ENCODE measurements around the gene UXS1. TPM values are rescaled to one million over a fixed set of nuclear protein-coding genes. Genes with fewer than 3 reads are reported as not detected.

UXS1 gene
- total RNA-seq, 2 experiments from 2014 or later: 47.4 to 47.8 TPM

DNA sequence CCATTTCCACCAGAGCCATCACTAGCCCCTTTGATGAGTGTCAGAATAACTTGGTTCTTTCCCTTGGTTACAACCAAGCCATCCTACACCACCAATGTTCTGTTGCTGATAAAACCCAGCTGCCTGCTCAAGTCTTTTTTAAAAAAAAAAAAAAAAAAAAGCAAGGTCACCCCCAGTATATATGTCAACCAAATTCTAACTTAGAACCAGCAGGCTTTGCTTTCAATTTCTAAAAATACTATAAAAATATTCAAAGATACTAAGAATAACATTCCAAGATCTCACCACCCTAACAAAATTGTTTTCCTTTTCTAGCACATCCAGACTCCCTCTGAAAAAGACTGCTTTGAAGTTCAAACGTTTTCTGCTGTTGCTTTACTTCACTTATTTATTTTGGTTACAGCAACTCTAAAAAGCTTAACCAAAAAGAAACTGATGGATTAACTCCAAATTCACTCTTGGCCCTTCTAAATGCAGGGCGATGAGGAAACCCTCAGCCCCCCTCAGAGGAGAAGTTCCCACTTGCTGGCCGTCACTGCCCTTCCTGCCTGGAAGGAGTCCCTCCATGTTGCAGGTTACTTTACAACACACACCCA, 10.9 kb downstream of the UXS1 start:
- ChIA-PET POLR2A (interaction anchor here (1.0 to 2.0 kb wide), 2 partner anchors 10 to 16 kb away, joined by 3 to 7 read pairs; no protein-coding TSS in a partner anchor), CTCF (interaction anchor here (0.8 to 1.0 kb wide), 4 partner anchors 10 to 16 kb away, joined by 3 to 4 read pairs (median 3); no protein-coding TSS in a partner anchor)
- DNase-seq: no peak
- Mint-ChIP-seq H3K27me3 (no peaks in the 10 kb centered on the region), H3K9me3 (no peaks in the 10 kb centered on the region), H3K36me3 (ENCODE audit: low read depth) (peaks cover 23% of the 10 kb centered on the region), H3K27ac (no peak overlapping the region), H3K4me3 (no peak overlapping the region), H3K4me1 (ENCODE audit: low read depth) (peaks cover 69% of the 10 kb centered on the region)
- intact Hi-C loops (cut with micrococcal nuclease): no loop called here
- TF ChIP-seq, protein P1, sequence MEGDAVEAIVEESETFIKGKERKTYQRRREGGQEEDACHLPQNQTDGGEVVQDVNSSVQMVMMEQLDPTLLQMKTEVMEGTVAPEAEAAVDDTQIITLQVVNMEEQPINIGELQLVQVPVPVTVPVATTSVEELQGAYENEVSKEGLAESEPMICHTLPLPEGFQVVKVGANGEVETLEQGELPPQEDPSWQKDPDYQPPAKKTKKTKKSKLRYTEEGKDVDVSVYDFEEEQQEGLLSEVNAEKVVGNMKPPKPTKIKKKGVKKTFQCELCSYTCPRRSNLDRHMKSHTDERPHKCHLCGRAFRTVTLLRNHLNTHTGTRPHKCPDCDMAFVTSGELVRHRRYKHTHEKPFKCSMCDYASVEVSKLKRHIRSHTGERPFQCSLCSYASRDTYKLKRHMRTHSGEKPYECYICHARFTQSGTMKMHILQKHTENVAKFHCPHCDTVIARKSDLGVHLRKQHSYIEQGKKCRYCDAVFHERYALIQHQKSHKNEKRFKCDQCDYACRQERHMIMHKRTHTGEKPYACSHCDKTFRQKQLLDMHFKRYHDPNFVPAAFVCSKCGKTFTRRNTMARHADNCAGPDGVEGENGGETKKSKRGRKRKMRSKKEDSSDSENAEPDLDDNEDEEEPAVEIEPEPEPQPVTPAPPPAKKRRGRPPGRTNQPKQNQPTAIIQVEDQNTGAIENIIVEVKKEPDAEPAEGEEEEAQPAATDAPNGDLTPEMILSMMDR (IDR thresholded peaks at IDR 0.05): no peak
- ATAC-seq: no peak

- H3K9me3 Mint-ChIP-seq: no peaks in the 10 kb centered on the region
- peaks cover 71% of the 10 kb centered on the region for H3K4me1 Mint-ChIP-seq (ENCODE audit: low read depth)
- ChIA-PET CTCF (interaction anchor here (1.2 kb wide), 1 partner anchor 8 kb away, joined by 5 read pairs; no protein-coding TSS in a partner anchor), POLR2A (interaction anchor here (2.0 kb wide), 1 partner anchor 14 kb away, joined by 7 read pairs; no protein-coding TSS in a partner anchor)
- ATAC-seq (no peak), DNase-seq (no peak)
- TF ChIP-seq, protein P1 (IDR thresholded peaks at IDR 0.05): no peak
- H3K27ac Mint-ChIP-seq: no peak overlapping the region
- no peaks in the 10 kb centered on the region for H3K27me3 Mint-ChIP-seq
- intact Hi-C loops (cut with micrococcal nuclease): no loop called here
- no peak overlapping the region for H3K4me3 Mint-ChIP-seq
- peaks cover 21% of the 10 kb centered on the region for H3K36me3 Mint-ChIP-seq (ENCODE audit: low read depth)
These were observed 13.0 kb downstream of the UXS1 start for GRCh38 chr2:106181064-106181463.

- Mint-ChIP-seq H3K27ac (no peak overlapping the region), H3K36me3 (ENCODE audit: low read depth) (peaks cover 16% of the 10 kb centered on the region), H3K9me3 (no peaks in the 10 kb centered on the region), H3K4me3 (no peak overlapping the region), H3K27me3 (no peaks in the 10 kb centered on the region), H3K4me1 (ENCODE audit: low read depth) (peaks cover 71% of the 10 kb centered on the region)
- intact Hi-C loops (cut with micrococcal nuclease): no loop called here
- TF ChIP-seq, protein P1 (IDR thresholded peaks at IDR 0.05): no peak
- ChIA-PET CTCF (interaction anchor here (1.2 kb wide), 1 partner anchor 7 kb away, joined by 5 read pairs; no protein-coding TSS in a partner anchor), POLR2A (interaction anchor here (1.0 kb wide), 1 partner anchor 12 kb away, joined by 3 read pairs; no protein-coding TSS in a partner anchor)
- no peak for ATAC-seq
- DNase-seq: no peak
These were observed 13.5 kb downstream of the UXS1 start for GRCh38 chr2:106180602-106181001.

DNA sequence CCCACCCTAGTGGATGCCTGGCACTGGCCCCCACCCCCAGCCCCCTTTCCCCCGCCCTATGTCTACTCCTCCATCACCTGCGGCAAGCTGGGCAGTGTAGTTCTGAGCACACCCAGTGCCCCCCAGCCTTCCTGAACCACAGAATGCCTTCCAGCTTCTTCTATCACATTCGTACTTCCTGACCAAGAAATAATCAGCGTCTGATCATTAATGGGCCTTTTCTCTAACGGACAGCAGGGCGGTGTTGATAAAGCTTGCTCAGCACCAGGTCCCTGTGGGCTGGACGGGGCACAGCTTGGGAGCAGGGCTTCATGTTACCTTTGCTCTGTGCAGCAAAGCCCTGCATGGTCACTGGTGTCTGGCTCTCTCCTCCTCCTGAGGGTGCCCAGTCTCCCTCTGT, 15.4 kb downstream of the UXS1 start:
- no peaks in the 10 kb centered on the region for H3K27me3 Mint-ChIP-seq
- TF ChIP-seq, protein P1 (IDR thresholded peaks at IDR 0.05): no peak
- intact Hi-C loops (cut with micrococcal nuclease): no loop called here
- H3K4me3 Mint-ChIP-seq: no peak overlapping the region
- DNase-seq (no peak), ATAC-seq (no peak)
- peaks cover 11% of the 10 kb centered on the region for H3K36me3 Mint-ChIP-seq (ENCODE audit: low read depth)
- no peaks in the 10 kb centered on the region for H3K9me3 Mint-ChIP-seq
- no peak overlapping the region for H3K27ac Mint-ChIP-seq
- ChIA-PET POLR2A (no interaction called here), CTCF (interaction anchor here (1.3 to 1.6 kb wide), 2 partner anchors 13 to 41 kb away, joined by 3 to 4 read pairs; no protein-coding TSS in a partner anchor)
- peaks cover 70% of the 10 kb centered on the region for H3K4me1 Mint-ChIP-seq (ENCODE audit: low read depth)

GRCh38 chr2:106177581-106177980, 16.5 kb downstream of the UXS1 start:
- Mint-ChIP-seq H3K9me3 (no peaks in the 10 kb centered on the region), H3K4me3 (no peak overlapping the region), H3K27ac (no peak overlapping the region), H3K36me3 (ENCODE audit: low read depth) (peaks cover 9% of the 10 kb centered on the region), H3K27me3 (no peaks in the 10 kb centered on the region), H3K4me1 (ENCODE audit: low read depth) (peaks cover 64% of the 10 kb centered on the region)
- DNase-seq (no peak), ATAC-seq (no peak)
- TF ChIP-seq, protein P1 (IDR thresholded peaks at IDR 0.05): no peak
- CTCF ChIA-PET: interaction anchor here (1.5 kb wide), 1 partner anchor 11 kb away, joined by 6 read pairs; no protein-coding TSS in a partner anchor
- POLR2A ChIA-PET: interaction anchor here (1.3 kb wide), 1 partner anchor 13 kb away, joined by 4 read pairs; no protein-coding TSS in a partner anchor
- intact Hi-C loops (cut with micrococcal nuclease): no loop called here
